Body of pancreas (tissue), 4 donors: Measurements from ENCODE around the gene TESMIN. TPM values are rescaled to one million over a fixed set of nuclear protein-coding genes. Genes with fewer than 3 reads are reported as not detected.

Experiments used
- ATAC-seq: fragments of 150-250 bp; one replicate; pipeline ENCODE4 v1.9.1; 2016
- DNase-seq, 4 donors: peaks; one replicate each; pipeline ENCODE4 v3.0.0-alpha.2; 2019
- H3K27ac ChIP-seq, 4 donors: fragments of 200-600 bp; sonication (generic); 1 replicate in 3 of 4; 2 replicates in 1 of 4; pipeline versions ENCODE4 v1.5.1 to v1.6.1; 2016 to 2019; ENCODE audit warnings: mild to moderate bottlenecking in 1 of 4, mixed read lengths in 1 of 4, moderate library complexity in 1 of 4
- H3K27me3 ChIP-seq, 2 donors: fragments of 200-600 bp; sonication (generic); one replicate each; pipeline ENCODE4 v1.6.0; 2016; ENCODE audit warnings: mild to moderate bottlenecking in 1 of 2
- H3K36me3 ChIP-seq, 2 donors: fragments of 200-600 bp; sonication (generic); replicated peaks in 1 of 2; 2 replicates each; pipeline ENCODE4 v1.5.1; 2016; ENCODE audit warnings: low read depth in 2 of 2; ENCODE audit not compliant: insufficient read depth in 1 of 2
- H3K4me1 ChIP-seq: fragments of 200-600 bp; sonication (generic); one replicate; pipeline ENCODE4 v1.6.0; 2016
- H3K4me3 ChIP-seq, 2 donors: fragments of 200-600 bp; sonication (generic); 1 replicate in 1 of 2; 2 replicates in 1 of 2; pipeline ENCODE4 v1.5.1; 2016 to 2019
- H3K9me3 ChIP-seq, 3 donors: fragments of 200-600 bp; sonication (generic); 1 replicate in 2 of 3; 2 replicates in 1 of 3; pipeline ENCODE4 v1.5.1; 2016
- CTCF ChIP-seq, 7 experiments: fragments of 450-650 bp in 4 of 7; fragments of 200-600 bp in 3 of 7; sonication (generic) in 3 of 7; IDR thresholded peaks; one replicate each; pipeline ENCODE4 v1.5.1; 2016 to 2019; ENCODE audit warnings: antibody characterized with exemption in 7 of 7
- POLR2A ChIP-seq, 3 donors: fragments of 450-650 bp; IDR thresholded peaks; one replicate each; pipeline ENCODE4 v1.6.1; 2016; ENCODE audit warnings: antibody characterized with exemption in 3 of 3, mild to moderate bottlenecking in 2 of 3
- WGBS, 2 donors: methylation state at CpG; one replicate each; pipeline ENCODE4 v1.1.5; 2017; 5-methylcytosine and 5-hydroxymethylcytosine counted together
- intact Hi-C: fragments of 100-400 bp; cut with DNase I; formaldehyde crosslinking; loops from one replicate; pipeline ENCODE4 v1.15.1; 2023
- total RNA-seq, 2 donors: library from RNA; depleted of rRNA; stranded (reverse); fragments of >200 nt; gene quantifications; one replicate each; pipeline ENCODE4 v1.1.0, GENCODE V29; 2016

The TESMIN gene
- total RNA-seq, 2 donors from 2014 or later: 1.6 to 7.9 TPM

DNA sequence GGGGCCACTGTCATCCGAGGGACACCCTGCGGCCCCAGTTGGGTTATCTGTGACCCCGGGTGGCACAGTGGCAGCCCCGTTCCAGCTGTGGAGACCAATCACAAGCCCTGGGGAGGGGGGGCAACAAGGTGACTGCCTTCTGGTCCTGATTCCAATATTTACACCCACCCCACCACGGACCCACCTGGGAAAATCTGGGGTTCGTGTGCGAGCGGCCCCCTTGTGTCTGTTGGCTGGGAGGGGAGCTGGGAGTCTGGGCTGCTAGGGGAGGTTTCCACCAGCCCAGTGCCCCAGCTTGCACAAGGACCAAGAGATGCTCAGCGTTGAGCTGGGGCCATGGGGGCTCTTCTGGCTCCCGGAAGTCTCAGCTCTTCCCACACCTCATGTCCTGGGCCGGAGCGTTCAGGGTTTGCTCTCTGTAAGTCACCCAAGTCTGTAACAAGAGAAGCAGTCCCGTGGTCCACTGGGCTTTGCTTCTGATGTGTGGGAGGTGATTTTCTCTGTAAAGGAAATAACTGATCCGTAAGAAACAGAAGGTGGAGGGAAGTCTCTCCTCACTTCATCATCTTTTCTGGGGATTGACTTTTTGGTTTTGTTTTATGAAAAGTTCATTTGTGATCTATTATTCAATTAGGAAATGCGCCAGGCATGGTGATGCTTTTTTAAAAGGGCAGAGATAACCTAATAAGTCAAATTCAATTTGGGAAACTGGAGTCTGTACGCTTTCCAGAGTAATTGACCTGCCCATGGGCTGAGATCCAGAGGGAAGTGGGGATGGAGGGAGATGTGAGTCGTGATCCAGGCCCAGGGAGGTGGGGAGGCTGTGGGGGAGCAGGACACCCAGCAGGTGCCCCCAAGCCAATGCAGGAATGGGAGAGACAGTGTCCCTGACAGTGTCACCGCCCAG lies 89.4 kb downstream of the TESMIN start:
- Histone ChIP-seq H3K4me1 (no peaks in the 10 kb centered on the region), H3K27ac (no peak overlapping the region), H3K4me3 (no peak overlapping the region), H3K36me3 (no peaks in the 10 kb centered on the region), H3K9me3 (no peaks in the 10 kb centered on the region), H3K27me3 (no peaks in the 10 kb centered on the region)
- DNase-seq (no peak), ATAC-seq (no peak)
- TF ChIP-seq POLR2A (IDR thresholded peaks at IDR 0.05) (no peak), CTCF (IDR thresholded peaks at IDR 0.05) (no peak)
- 57 to 63% methylated on average over 10 to 16 of the region's 18 CpGs for WGBS, 2 donors
- intact Hi-C loops: no loop called here

GRCh38 chr11:68661014-68661413 lies 90.3 kb downstream of the TESMIN start:
- DNase-seq (no peak), ATAC-seq (no peak)
- Histone ChIP-seq H3K36me3 (no peaks in the 10 kb centered on the region), H3K9me3 (no peaks in the 10 kb centered on the region), H3K27ac (no peak overlapping the region), H3K4me1 (no peaks in the 10 kb centered on the region), H3K27me3 (no peaks in the 10 kb centered on the region), H3K4me3 (no peak overlapping the region)
- TF ChIP-seq POLR2A (IDR thresholded peaks at IDR 0.05): no peak
- no peak for TF ChIP-seq CTCF (IDR thresholded peaks at IDR 0.05)
- WGBS, 2 donors: 69 to 70% methylated on average over 5 to 15 of the region's 15 CpGs
- intact Hi-C loops: no loop called here

DNA sequence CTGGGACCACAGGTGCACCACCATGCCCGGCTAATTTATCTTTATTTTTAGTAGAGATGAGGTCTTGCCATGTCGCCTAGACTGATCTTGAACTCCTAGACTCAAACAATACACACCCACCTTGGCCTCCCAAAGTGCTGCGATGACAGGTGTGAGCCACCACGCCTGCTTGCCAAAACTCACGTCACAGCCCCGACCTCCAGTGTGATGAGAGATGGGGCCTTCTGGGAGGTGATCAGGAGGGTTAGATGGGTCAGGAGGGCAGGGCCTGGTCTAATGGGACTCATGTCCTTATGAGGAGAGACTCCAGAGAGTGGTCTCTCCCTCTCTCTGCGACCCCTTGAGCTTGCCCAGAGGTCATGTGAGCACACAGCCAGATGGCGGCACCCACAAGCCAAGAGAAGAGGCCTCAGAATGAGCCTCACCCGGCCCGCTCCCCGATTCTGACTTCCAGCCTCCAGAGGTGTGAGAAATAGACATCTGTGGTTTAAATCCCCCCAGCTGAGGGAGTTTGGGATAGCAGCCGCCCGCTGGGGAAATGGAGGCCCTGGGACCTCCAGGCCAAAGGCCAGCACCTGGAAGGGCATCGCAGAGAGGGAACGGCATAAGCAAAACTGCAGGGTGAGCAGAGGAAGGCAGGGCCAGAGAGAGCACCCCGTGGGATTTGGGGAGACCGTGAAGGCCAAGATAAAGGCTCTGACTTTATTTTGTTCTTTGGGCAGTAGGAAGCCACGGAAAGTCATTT lies 91.1 kb downstream of the TESMIN start:
- peaks cover 0 to 3% (median 0%) of the 10 kb centered on the region in 3 donors for H3K9me3 ChIP-seq
- WGBS, 2 donors: 78 to 85% methylated on average over 9 to 18 of the region's 18 CpGs
- intact Hi-C loops: no loop called here
- no peak overlapping the region for H3K4me3 ChIP-seq
- no peak overlapping the region for H3K27ac ChIP-seq
- no peaks in the 10 kb centered on the region for H3K4me1 ChIP-seq
- TF ChIP-seq POLR2A (IDR thresholded peaks at IDR 0.05) (no peak), CTCF (IDR thresholded peaks at IDR 0.05) (no peak)
- no peaks in the 10 kb centered on the region for H3K27me3 ChIP-seq
- DNase-seq (no peak), ATAC-seq (no peak)
- H3K36me3 ChIP-seq: no peaks in the 10 kb centered on the region

GRCh38 chr11:68659158-68659921 lies 92.0 kb downstream of the TESMIN start:
- Histone ChIP-seq H3K4me1 (no peaks in the 10 kb centered on the region), H3K36me3 (no peaks in the 10 kb centered on the region), H3K4me3 (no peak overlapping the region), H3K9me3 (peaks cover 0 to 6% (median 0%) of the 10 kb centered on the region in 3 donors), H3K27me3 (no peaks in the 10 kb centered on the region), H3K27ac (no peak overlapping the region)
- no peak for TF ChIP-seq POLR2A (IDR thresholded peaks at IDR 0.05)
- TF ChIP-seq CTCF (IDR thresholded peaks at IDR 0.05): no peak
- ATAC-seq (peak; percentile 53), DNase-seq (peak in 3 of 4 donors; percentile 51 to 66 (median 53))
- intact Hi-C loops: no loop called here
- WGBS, 2 donors: 56 to 57% methylated on average over 12 to 22 of the region's 22 CpGs
